Cardiac septum (tissue), 1 donor: Measurements from ENCODE around the gene ELMO3. TPM values are rescaled to one million over a fixed set of nuclear protein-coding genes. Genes with fewer than 3 reads are reported as not detected.
A peak's percentile ranks its signal among the peaks of the same experiment; 100 is the strongest.

Source experiments
- DNase-seq: peaks from one replicate; pipeline ENCODE4 v3.0.0-alpha.2; 2020; ENCODE audit warnings: low spot score
- intact Hi-C: fragments of 100-400 bp; cut with DNase I; formaldehyde crosslinking; loops from one replicate; pipeline ENCODE4 v1.14.0; 2022
- total RNA-seq: library from RNA; stranded (reverse); fragmentation: NEBNext Ultra II Directional; extraction: Animal tissue kit (Norgen Biotek cat#: 25700); gene quantifications from one replicate; pipeline ENCODE4 v1.2.1, GENCODE V29; 2021
- donor health status: DM: no; HTN: no; CAD: no.

The ELMO3 gene
- total RNA-seq, 1 donor from 2014 or later: 0.92 TPM

DNA sequence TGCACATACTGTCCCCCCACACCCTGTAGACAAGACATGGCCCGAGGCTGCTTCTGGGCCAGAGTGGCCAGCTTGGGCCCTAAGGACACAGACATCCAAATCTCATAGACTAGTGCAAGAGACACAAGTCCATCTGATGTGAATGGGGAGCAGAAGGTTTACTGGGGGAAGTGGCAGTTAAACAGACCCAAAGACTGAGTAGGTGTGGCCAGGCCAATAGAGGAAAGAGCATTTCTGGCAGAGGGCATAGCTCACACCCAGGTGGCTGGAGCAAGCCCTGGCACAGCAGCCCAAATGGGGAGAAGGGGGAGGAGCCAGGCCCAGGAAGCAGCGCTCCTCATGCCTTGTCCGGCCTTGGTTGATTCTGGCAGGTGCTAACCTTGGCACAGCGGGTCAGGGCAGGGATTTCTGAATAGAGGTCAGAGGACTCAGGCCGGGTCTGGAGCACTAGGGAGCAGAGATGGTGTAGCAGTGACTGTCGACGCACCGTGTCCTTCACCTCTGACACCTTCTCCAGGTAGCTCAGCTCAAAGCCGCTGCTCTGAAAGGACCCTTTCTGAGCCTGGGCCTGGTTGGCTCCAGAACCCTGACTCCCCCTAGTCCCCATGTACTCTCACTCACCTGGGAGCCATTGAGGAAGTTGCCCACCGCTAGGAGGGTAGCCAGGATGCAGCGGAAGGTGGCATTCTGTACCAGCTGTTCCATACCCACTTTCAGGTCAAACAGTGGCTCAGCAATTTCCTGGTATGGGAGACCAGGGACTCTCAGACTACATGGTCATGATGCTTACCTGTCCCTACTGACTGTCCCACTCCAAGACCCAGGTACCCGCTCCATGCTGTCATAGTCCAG is 32.1 kb downstream of the ELMO3 start:
- DNase-seq: no peak
- intact Hi-C loops: no loop called here

- no peak for DNase-seq
- intact Hi-C loops: no loop called here
Observed at GRCh38 chr16:67233596-67233995, 34.7 kb downstream of the ELMO3 start.

GRCh38 chr16:67234180-67234597 is 35.3 kb downstream of the ELMO3 start:
- DNase-seq: no peak
- intact Hi-C loops: no loop called here

- DNase-seq: no peak
- intact Hi-C loops: no loop called here
Observed at GRCh38 chr16:67235816-67236562, 37.1 kb downstream of the ELMO3 start.

GRCh38 chr16:67236563-67237395 is 37.8 kb downstream of the ELMO3 start:
- intact Hi-C loops: no loop called here
- DNase-seq: no peak

GRCh38 chr16:67237396-67238277 is 38.7 kb downstream of the ELMO3 start:
- DNase-seq: no peak

GRCh38 chr16:67238278-67238575 is 39.3 kb downstream of the ELMO3 start:
- no peak for DNase-seq
- intact Hi-C loops: no loop called here

More at GRCh38 chr16:67237396-67238277, 38.7 kb downstream of the ELMO3 start:
- intact Hi-C loops: no loop called here

- DNase-seq: no peak
- intact Hi-C loops: no loop called here
Observed at GRCh38 chr16:67238806-67239470, 40.0 kb downstream of the ELMO3 start.

DNA sequence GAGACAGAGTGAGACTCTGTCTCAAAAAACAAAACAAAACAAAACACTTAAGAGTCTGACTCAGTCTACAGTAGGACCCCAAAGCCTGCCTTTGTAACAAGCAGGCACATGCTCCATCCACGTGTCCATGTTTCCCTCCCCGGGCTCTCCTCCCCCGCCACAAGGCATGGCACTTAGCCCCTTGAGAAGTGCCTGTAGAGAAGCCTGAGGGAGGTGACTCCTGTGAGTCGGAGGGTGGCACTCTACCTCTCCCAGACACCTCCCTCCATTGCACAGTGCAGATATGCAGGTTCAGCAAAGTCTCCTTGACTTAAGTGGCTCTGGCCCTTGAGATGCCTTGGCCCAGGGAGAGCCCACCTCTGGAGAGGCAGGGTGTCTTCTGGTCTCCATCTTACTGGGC is 41.6 kb downstream of the ELMO3 start:
- intact Hi-C loops: no loop called here
- DNase-seq: no peak

DNA sequence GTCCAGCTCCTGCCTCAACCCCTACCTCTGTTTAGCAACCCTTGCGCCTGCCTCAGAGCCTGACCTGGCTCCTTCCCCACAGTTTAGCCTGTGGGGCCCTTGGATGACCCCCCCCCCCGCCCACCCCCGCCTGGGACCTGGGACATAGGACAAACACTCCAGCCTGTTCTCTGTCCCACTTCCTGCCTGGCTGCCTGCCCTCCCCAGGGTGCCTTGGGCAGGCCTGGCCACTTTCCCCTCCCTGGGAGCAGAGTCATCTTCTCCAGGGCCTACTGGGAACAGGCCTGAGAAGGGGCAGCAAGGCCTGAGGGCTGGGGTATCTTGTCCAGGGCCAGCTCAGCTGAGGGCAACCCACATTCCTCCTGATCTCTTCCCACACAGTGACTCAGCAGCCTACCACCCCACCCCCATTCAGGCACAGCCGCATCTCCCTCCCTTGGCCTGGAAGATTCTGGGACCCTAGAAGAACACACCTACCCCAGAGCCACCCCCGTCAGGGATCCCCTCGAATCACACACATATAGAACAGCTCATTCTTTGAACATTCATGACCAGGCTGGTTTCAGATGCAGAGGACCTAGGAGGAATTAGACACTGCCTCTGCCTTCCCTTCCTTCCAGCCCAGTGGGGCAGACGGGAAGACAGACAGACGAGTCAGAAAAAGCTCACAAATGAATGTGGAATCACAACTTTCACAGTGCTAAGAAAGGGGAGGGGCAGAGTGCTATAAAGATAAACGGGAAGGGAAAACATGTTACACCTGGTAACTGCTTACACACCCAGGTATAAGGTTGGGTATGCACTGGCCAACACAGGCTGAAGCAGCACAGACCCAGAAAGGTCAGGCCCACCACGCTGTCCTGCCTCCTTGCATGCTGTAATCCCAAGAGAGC is 42.3 kb downstream of the ELMO3 start:
- peak; percentile 84 for DNase-seq
- intact Hi-C loops: no loop called here

DNA sequence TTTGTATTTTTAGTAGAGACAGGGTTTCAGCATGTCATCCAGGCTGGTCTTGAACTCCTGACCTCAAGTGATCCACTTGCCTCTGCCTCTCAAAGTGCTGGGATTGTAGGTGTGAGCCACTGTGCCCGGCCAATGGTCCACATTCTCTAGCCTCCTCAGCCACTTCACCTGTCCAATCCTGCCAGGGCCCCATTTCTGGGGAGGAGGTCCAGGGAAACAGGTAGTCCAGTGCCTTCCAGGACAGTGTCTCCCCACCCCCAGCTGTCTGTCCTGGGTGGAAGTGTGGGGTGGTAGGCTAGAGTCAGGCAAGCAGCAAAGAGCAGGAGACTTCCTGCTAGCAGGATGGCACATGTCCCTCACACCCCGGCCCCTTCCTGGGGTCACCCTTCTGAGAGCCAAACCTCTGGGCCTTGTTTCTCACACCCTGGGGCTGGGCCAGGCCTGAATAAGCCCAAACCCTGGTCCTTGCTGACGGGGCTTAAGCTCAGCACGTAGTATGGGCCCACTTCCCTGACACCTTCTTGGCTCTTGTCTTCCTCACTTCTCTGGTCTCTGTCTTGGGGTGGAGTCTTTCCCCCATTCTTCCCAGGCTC is 43.3 kb downstream of the ELMO3 start:
- intact Hi-C loops: no loop called here
- DNase-seq: no peak

GRCh38 chr16:67243481-67243880 is 44.5 kb downstream of the ELMO3 start:
- no peak for DNase-seq
- intact Hi-C loops: no loop called here

DNA sequence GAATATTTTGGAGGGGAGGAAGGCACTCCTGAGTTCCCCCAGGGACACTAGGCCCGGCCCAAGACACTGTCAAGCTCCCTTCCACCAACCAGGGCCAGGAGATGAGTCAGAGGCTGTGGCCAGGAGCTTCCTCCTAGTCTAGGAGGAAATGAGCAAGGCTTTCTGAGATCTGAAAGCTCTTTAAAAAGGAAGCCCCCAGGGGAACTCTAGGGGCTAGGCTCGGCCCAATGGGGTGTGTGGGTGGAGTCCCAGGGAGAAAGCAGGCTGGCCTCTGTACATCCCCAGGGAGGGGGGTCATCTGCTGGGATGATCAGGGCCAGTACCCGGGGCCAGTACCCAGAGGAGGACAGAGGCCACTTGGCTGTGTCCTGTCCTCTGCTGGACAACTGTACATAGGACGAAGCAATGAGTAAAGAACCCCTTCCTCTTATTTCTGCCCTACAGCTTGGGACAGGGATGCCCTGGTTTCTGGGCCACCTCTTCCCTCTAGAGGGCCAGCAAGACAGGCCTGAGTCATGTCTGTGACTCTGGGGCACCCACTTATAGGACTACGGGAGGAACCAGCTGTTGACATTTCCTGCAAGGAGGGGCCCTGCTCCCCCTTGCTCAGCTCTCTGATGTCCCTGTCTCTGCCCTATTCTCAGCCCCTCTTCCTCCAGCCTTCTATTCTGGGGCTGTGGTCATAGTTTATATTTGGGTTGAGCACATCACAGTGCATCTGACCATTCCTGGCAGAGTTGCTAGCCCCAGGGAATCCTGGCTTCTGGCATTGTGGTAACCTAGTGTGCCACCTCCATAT is 45.7 kb downstream of the ELMO3 start:
- intact Hi-C loops: loop anchor here (5.0 kb wide), 1 partner anchor 267 kb away; no protein-coding TSS in a partner anchor
- peak; percentile 95 for DNase-seq

GRCh38 chr16:67245186-67245585 is 46.3 kb downstream of the ELMO3 start:
- DNase-seq: no peak
- intact Hi-C loops: loop anchor here (5.0 kb wide), 1 partner anchor 268 kb away; no protein-coding TSS in a partner anchor

DNA sequence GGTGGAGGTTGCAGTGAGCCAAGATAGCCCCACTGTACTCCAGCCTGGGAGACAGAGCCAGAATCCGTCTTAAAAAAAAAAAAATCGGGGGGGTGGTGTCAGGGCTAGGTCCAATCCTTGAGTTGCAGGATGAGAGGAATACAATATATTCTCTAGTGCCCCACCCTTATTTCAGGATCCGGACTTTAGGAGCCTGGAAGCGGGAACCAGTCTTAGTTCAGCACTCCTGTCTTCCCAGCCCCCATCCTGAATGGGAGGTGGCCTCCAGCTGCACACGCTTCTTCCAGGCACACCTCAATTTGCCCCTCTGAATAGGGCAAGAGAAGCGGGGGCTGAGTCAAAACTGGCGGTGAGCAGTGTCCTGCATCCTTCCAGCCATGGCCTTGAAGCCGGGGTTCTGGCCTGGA is 46.7 kb downstream of the ELMO3 start:
- no peak for DNase-seq
- intact Hi-C loops: loop anchor here (5.0 kb wide), 1 partner anchor 268 kb away; no protein-coding TSS in a partner anchor

GRCh38 chr16:67246081-67246755 is 47.3 kb downstream of the ELMO3 start:
- DNase-seq: peak; percentile 93
- intact Hi-C loops: loop anchor here (5.0 kb wide), 1 partner anchor 269 kb away; no protein-coding TSS in a partner anchor
